Peyer's patch (tissue), 4 donors: ENCODE data around the gene LRIG2. TPM values are rescaled to one million over a fixed set of nuclear protein-coding genes. Genes with fewer than 3 reads are reported as not detected.

ENCODE experiments used
- DNase-seq, 3 donors: peaks; one replicate each; pipeline ENCODE4 v3.0.0-alpha.2; 2017 to 2019
- H3K27ac ChIP-seq, 4 donors: fragments of 200-600 bp; sonication (generic); one replicate each; pipeline ENCODE4 v1.5.1; 2016 to 2019
- H3K27me3 ChIP-seq, 2 donors: fragments of 200-600 bp; sonication (generic); one replicate each; pipeline ENCODE4 v1.5.1; 2019
- H3K36me3 ChIP-seq, 3 donors: fragments of 200-600 bp; sonication (generic); one replicate each; pipeline ENCODE4 v1.5.1; 2016 to 2019
- H3K4me1 ChIP-seq, 4 donors: fragments of 200-600 bp; sonication (generic); one replicate each; pipeline ENCODE4 v1.5.1; 2016 to 2019
- H3K4me3 ChIP-seq, 4 donors: fragments of 200-600 bp; sonication (generic); 1 replicate in 3 of 4; 2 replicates in 1 of 4; pipeline ENCODE4 v1.5.1; 2016 to 2019; ENCODE audit warnings: mild to moderate bottlenecking in 1 of 4
- H3K9me3 ChIP-seq, 4 donors: fragments of 200-600 bp; sonication (generic); one replicate each; pipeline ENCODE4 v1.5.1; 2016 to 2019; ENCODE audit warnings: mild to moderate bottlenecking in 1 of 4
- CTCF ChIP-seq, 6 experiments: fragments of 450-650 bp in 4 of 6; fragments of 200-600 bp in 2 of 6; sonication (generic) in 1 of 6; IDR thresholded peaks; one replicate each; pipeline ENCODE4 v1.5.1; 2017 to 2019; ENCODE audit warnings: antibody characterized with exemption in 6 of 6, mild to moderate bottlenecking in 3 of 6, moderate library complexity in 1 of 6
- POLR2A ChIP-seq, 2 donors: fragments of 450-650 bp; IDR thresholded peaks; one replicate each; pipeline ENCODE4 v1.5.1; 2017; ENCODE audit warnings: antibody characterized with exemption in 2 of 2, mild to moderate bottlenecking in 2 of 2, moderate library complexity in 2 of 2
- total RNA-seq, 4 donors: library from RNA; depleted of rRNA; stranded (reverse); fragments of >200 nt; gene quantifications; one replicate each; pipeline ENCODE4 v1.1.0, GENCODE V29; 2016

The LRIG2 gene
- total RNA-seq, 4 donors from 2014 or later: 9.5 to 38.7 (median 24.0) TPM

- Histone ChIP-seq H3K27me3 (no peaks in the 10 kb centered on the region), H3K4me1 (no peaks in the 10 kb centered on the region), H3K4me3 (no peak overlapping the region), H3K9me3 (no peaks in the 10 kb centered on the region), H3K27ac (no peak overlapping the region), H3K36me3 (peaks cover 0 to 26% (median 0%) of the 10 kb centered on the region in 3 donors)
- TF ChIP-seq CTCF (IDR thresholded peaks at IDR 0.05): no peak
- no peak for DNase-seq
Measured at GRCh38 chr1:113129529-113130185, 56.7 kb downstream of the LRIG2 start.

- Histone ChIP-seq H3K27me3 (no peaks in the 10 kb centered on the region), H3K36me3 (peaks cover 0 to 4% (median 0%) of the 10 kb centered on the region in 3 donors), H3K4me3 (no peak overlapping the region), H3K27ac (no peak overlapping the region), H3K4me1 (no peaks in the 10 kb centered on the region), H3K9me3 (no peaks in the 10 kb centered on the region)
- no peak for TF ChIP-seq CTCF (IDR thresholded peaks at IDR 0.05)
- no peak for TF ChIP-seq POLR2A (IDR thresholded peaks at IDR 0.05)
- DNase-seq: no peak
Measured at GRCh38 chr1:113133038-113133437, 60.0 kb downstream of the LRIG2 start.

- H3K27me3 ChIP-seq: no peaks in the 10 kb centered on the region
- H3K36me3 ChIP-seq: peaks cover 0 to 4% (median 0%) of the 10 kb centered on the region in 3 donors
- DNase-seq: no peak
- no peak for TF ChIP-seq POLR2A (IDR thresholded peaks at IDR 0.05)
- H3K9me3 ChIP-seq: no peaks in the 10 kb centered on the region
- H3K4me3 ChIP-seq: no peak overlapping the region
- H3K4me1 ChIP-seq: no peaks in the 10 kb centered on the region
- no peak overlapping the region for H3K27ac ChIP-seq
Measured at GRCh38 chr1:113133759-113134158, 60.8 kb downstream of the LRIG2 start.

- Histone ChIP-seq H3K27ac (no peak overlapping the region), H3K27me3 (no peaks in the 10 kb centered on the region), H3K4me1 (no peaks in the 10 kb centered on the region), H3K9me3 (no peaks in the 10 kb centered on the region), H3K36me3 (no peaks in the 10 kb centered on the region), H3K4me3 (no peak overlapping the region)
- TF ChIP-seq POLR2A (IDR thresholded peaks at IDR 0.05): no peak
- TF ChIP-seq CTCF (IDR thresholded peaks at IDR 0.05): no peak
- DNase-seq: no peak
Measured at GRCh38 chr1:113135460-113135859, 62.5 kb downstream of the LRIG2 start.

- Histone ChIP-seq H3K4me1 (peaks cover 0 to 9% (median 3%) of the 10 kb centered on the region in 4 donors), H3K9me3 (no peaks in the 10 kb centered on the region), H3K27me3 (no peaks in the 10 kb centered on the region), H3K4me3 (no peak overlapping the region), H3K36me3 (no peaks in the 10 kb centered on the region), H3K27ac (no peak overlapping the region)
- TF ChIP-seq POLR2A (IDR thresholded peaks at IDR 0.05) (no peak), CTCF (IDR thresholded peaks at IDR 0.05) (no peak)
- no peak for DNase-seq
Measured at GRCh38 chr1:113136476-113136875, 63.5 kb downstream of the LRIG2 start.

GRCh38 chr1:113137563-113137962, 64.6 kb downstream of the LRIG2 start:
- no peak overlapping the region for H3K27ac ChIP-seq

More at GRCh38 chr1:113137563-113137962, 64.6 kb downstream of the LRIG2 start:
- TF ChIP-seq CTCF (IDR thresholded peaks at IDR 0.05) (no peak), POLR2A (IDR thresholded peaks at IDR 0.05) (no peak)
- DNase-seq: no peak
- no peaks in the 10 kb centered on the region for H3K27me3 ChIP-seq
- H3K4me1 ChIP-seq: peaks cover 0 to 11% (median 3%) of the 10 kb centered on the region in 4 donors
- no peaks in the 10 kb centered on the region for H3K36me3 ChIP-seq
- H3K4me3 ChIP-seq: no peak overlapping the region
- no peaks in the 10 kb centered on the region for H3K9me3 ChIP-seq
